Measurements from ENCODE around the gene SLC35B3.
"Not testable (repeated sequence)": the region's sequence is repeated elsewhere in the genome, so short reads cannot be mapped to it uniquely, and the experiment has no call there.

Gene SLC35B3

DNA sequence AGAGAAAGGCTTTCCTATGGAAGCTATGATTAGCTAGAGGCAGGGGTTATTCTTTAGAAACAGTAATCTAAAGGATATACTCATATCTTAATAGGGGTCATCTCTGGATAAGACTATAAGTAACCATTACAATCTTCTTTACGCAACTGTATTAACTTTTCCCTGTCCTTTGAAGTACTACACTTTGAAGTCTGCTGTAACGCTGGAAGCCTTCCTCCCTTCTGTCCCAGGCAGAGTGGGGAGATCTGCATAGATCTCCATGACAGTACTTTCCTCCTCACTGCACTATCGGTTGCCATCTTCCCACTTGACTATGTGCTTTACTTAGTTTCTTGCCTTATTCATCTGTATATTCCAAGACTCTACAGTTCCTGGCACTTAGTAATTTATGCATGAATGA is 20.1 kb downstream of the SLC35B3 start:
- DNase-seq (ENCODE audit: low read depth in 2 of 3, low spot score in 2 of 3): no peak

DNA sequence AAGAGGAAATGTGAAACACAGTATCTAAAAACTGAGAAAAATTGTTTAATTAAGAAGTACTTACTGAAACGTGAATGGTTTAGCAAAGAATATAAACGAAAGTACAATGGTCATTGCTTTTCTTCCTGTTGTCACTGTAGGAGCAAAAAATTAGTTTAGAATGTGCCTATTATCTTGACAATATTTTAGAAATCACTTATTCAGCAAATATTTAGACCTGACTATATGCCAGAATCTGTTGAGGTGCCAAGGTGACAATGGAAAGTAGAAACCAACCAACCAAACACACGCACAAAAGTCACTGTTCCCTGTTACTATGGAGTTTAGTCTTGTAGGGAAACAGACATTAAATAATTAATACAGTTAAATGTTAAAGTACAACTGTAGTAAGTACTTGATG is 20.5 kb downstream of the SLC35B3 start:
- no peak for DNase-seq (ENCODE audit: low read depth in 2 of 3, low spot score in 2 of 3)

DNA sequence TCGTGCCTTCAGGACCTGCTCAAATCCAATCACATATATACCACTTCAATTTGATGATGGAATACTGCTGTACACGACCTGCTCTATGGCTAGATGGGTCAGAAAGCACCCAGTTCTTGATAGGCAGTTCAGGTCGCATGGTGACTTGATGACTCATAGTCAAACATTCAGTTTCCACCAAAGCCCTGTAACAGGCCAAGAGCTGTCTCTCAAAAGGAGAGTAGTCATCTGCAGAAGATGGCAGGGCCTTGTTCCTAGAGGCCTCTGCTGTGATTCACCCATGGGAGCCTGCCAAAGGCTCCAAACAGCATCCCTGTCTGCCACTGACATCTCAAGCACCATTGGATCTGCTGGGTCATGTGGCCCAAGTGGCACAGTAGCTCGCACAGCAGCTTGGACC is 29.4 kb downstream of the SLC35B3 start:
- not testable (repeated sequence) for DNase-seq (ENCODE audit: low read depth in 2 of 3, low spot score in 2 of 3)

DNA sequence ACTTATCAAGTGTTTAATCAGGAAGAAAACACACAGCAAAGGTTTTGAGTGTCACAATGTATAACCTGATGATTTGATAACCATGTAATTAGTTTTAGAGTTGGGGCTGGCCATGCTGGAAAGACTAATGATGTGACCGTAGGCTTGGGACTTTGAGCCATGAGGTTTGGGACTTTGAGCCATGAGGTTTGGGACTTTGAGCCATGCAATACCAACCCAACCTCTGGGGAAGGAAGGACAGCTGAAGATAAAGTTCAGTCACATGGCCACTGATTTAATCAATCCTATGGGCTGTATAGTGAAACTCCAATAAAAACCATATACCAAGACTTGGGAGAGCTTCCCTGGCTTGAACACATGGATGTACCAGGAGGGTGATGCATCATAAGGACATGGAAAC is 32.8 kb downstream of the SLC35B3 start:
- no peak for DNase-seq (ENCODE audit: low read depth in 2 of 3, low spot score in 2 of 3)

DNA sequence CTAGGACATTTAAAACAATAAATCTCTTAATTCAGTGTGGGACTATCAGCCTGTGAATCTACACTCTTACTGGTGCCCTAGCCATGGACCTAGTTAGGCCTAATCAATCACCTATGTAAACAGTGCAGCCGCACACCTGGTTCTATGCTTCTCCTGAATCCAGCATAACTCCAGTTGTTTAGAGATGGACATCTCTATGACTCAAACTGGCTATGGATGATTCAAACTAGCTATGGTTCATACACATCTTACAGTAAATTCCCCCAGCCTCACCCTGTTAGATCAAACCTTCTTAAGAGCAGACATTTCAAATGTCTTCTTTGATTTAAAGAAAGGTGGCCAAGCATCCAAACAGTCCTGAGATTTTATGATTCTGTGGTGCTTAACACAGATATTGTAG is 34.7 kb downstream of the SLC35B3 start:
- no peak for DNase-seq (ENCODE audit: low read depth in 2 of 3, low spot score in 2 of 3)

DNA sequence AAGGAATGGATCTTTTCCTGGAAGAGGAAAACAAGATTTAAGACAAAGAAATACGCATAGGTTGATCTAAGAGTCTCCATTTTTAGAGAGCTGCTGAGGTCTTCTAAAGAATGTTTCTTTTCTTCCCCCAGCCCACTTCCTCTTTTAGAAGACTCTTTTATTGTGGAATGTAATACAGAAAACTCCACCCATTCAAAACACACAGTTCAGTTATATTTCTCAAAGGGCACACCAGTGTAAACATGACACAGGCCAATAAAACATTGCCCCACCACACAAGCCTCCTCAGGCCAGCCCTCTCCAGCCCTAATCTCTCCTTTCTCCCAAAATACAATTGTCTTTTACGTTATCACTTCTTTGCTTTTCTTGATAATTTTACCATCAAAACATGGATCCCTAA is 42.8 kb downstream of the SLC35B3 start:
- DNase-seq (ENCODE audit: low read depth in 2 of 3, low spot score in 2 of 3): no peak

DNA sequence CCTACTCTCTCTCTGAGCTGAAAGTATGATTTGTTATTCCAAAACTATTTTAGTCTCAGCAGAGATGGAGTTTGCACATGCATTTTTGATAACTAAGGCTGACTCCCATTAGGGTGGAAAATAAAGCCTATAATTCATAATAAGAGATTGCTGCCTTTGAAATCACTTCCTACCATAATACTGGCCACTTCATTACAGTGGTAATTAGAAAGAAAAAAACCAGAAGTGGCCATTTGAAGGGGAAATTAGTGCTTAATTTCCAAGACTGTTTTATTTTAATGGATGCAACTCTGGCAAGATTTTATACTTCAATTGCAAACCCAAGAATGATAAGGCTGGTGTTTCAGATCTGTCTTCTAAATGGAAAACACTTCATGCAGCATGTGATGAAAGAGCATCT is 43.4 kb downstream of the SLC35B3 start:
- DNase-seq (ENCODE audit: low read depth in 2 of 3, low spot score in 2 of 3): no peak

DNA sequence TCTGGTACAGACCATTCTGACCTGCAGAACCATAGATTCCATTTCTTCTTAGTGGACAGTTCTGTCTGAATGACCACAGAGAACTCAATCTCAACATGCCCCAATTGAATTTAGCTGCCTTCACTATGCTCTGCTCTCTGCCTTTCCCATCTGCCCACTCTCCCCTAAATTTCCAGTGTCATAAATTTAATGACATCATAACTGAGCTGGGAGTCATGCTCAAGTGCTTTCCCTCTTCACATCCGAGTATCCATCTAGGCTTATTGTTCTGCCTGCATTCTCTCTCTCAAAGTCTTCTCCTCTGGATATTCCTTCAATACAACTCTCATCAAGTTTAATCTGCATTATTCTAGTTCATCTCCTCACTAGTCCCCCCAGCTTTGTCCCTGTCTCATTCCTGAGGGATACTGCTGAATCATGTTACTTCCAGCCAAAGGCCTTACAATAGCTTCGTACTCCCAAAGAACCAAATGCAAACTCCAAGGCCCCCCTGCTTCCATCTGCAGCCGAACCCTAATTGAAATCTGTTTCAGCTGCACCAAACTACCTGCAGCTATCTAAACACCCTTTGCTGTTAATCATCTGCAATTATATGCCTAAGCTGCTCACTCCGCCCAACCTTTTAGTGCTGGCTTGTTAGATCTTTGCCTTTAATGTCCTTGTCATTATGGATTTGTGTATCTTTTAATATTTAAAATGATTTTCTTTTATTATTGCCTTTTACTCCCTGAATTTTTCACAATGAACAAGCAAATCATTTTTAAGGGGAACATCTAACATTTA is 46.1 kb downstream of the SLC35B3 start:
- DNase-seq (ENCODE audit: low read depth in 2 of 3, low spot score in 2 of 3): no peak

DNA sequence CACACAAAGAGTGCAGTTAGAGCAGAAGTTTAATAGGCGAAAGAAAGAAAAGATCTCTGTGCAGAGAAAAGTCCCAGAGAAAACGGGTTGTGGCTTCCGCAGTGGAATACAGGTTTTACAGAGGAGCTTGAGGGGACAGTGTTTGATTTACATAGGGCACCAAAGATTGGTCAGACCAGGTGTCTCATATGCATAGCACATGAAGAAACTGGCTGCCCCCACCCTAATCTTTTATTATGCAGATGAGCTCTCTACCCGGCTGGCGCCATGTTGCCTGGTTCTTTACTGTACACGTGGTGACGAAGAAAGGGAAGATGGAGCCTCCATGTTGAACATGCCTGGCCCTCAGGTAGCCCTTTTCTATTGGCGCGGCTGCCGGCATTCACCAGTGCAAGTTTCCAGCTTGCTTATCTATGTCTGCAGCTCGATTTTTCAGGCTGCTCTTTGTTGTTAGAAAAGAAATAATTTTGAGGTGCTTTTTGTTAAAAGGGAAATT is 47.4 kb downstream of the SLC35B3 start:
- DNase-seq (ENCODE audit: low read depth in 2 of 3, low spot score in 2 of 3): no peak

DNA sequence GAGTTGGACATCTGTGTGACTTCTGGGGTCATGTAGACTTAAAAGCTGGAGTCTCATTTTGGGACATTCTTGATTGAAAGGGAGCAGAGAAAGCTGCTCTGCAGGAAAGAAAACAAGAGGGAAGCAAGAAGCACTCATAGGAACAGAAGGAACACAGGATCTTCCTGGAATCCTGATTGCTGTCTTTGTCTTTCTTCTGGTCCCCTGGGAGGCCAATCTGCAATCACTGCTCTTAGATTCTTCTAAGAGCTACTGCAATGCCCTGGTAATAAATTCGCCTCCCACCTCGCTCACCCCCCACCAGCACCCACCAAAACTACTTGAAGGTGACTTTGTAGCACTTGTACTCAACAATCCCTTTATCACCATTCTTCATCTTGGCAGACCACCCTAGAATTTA is 51.8 kb downstream of the SLC35B3 start:
- no peak for DNase-seq (ENCODE audit: low read depth in 2 of 3, low spot score in 2 of 3)

DNA sequence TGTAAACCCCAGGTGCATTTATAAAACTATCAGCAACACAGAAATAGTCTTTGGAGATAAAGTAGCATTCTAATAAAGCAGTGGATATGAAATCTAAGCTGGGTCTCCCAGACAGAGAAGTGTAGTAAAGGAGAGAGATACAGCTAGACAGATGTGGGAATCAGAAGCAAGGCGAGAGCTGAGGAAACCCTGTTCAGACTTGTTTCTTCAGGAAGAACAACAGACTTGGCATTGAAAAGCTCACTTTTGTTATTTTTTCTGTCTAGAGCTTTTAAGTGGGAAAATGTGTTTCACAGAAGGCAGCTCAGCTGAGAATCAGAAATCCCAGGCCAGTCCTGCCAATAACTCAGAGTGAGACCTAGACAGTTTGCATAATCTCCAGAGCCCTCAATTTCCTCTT is 52.9 kb downstream of the SLC35B3 start:
- no peak for DNase-seq (ENCODE audit: low read depth in 2 of 3, low spot score in 2 of 3)

DNA sequence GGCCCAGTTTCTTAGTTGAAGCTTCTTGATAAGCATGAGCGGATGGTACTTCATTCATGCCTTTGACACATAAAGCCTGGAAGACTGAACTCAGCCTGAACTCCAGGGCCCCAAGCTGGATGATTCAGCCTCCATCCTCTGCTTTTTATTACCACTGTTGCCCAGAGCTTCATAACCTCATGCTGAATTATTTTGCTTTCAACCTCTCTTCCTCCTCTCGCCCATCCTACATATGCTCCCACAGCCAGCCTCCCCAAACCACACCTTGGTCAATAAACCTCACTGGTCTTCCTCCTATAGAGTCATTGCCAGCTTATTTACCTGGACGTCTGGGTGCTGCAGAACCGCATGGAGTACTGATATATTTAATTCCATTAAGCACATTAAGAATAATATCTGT is 59.4 kb downstream of the SLC35B3 start:
- DNase-seq (ENCODE audit: low read depth in 2 of 3, low spot score in 2 of 3): no peak
